Measurements from ENCODE around the gene LOC128125822.
"Not testable (repeated sequence)": the region's sequence is repeated elsewhere in the genome, so short reads cannot be mapped to it uniquely, and the experiment has no call there.

The LOC128125822 gene

DNA sequence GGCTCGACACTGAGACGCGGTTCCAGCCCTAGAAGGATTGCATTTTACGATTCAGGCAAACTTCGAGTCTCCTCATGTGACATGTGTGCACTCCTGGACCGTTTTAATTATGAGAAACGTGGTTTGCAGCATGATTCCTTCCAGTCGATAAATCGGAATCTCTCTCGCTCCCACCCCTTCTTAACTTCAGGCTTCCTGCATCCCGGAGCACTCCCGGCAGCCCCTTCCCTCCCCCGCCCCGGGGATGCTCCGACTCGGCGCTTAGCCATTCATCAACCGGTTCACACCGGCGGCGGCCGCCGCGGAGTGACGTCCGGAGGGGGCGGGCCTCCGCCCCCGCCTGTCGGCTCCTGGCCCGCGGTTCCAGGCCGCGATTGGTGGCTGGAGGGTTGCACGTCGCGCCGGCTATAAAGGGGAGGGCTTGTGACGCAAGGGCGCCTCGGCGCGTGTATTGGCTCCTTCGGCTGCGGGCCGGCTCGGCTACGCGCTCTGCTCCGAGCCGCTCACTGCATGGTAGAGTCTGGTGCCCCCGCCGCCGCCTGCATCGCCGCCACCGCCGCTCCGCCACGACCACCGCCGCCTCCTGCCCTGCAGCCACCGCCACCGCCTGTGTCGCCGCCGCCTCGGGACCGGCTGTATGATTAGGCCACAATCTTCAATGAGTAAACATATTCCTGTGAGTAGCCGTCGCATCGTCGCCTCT lies at the start of gene LOC128125822, which contains the start of gene PTP4A1:
Gene LOC128125822, plus strand, starts transcription at position 437 of the 703 bp plus-strand sequence.
Gene PTP4A1, plus strand, starts transcription at position 437 of the 703 bp plus-strand sequence. CDS start 4,401 bp downstream, outside the sequence.
- intact Hi-C loops (cut with DNase I; ENCODE audit: low total_unique reads) = no loop called here
- TF ChIP-seq POLR2A (IDR thresholded peaks at IDR 0.05) = peak; percentile 95
- peak; percentile 79 to 96 (median 90) for TF ChIP-seq POLR2AphosphoS5 (IDR thresholded peaks at IDR 0.05)
- TF ChIP-seq, protein P1, sequence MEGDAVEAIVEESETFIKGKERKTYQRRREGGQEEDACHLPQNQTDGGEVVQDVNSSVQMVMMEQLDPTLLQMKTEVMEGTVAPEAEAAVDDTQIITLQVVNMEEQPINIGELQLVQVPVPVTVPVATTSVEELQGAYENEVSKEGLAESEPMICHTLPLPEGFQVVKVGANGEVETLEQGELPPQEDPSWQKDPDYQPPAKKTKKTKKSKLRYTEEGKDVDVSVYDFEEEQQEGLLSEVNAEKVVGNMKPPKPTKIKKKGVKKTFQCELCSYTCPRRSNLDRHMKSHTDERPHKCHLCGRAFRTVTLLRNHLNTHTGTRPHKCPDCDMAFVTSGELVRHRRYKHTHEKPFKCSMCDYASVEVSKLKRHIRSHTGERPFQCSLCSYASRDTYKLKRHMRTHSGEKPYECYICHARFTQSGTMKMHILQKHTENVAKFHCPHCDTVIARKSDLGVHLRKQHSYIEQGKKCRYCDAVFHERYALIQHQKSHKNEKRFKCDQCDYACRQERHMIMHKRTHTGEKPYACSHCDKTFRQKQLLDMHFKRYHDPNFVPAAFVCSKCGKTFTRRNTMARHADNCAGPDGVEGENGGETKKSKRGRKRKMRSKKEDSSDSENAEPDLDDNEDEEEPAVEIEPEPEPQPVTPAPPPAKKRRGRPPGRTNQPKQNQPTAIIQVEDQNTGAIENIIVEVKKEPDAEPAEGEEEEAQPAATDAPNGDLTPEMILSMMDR (IDR thresholded peaks at IDR 0.05) = peak in 1 of 3 donors; percentile 2
- peak; percentile 97 for DNase-seq (ENCODE audit: low spot score in 2 of 2)

DNA sequence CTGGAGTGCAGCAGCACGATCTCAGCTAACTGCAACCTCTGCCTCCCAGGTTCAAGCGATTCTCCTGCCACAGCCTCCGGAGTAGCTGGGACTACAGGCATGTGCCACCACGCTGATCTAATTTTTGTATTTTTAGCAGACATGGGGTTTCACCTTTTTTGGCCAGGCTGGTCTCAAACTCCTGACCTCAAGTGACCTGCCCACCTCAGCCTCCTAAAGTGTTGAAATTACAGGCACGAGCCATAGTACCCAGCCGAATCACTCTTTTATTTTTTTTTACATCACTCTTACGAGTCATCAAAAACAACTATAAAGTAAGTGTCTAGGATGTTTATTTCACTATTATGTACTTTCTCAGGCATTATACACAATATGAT lies 49.4 kb upstream of the LOC128125822 start:
- DNase-seq (ENCODE audit: low spot score in 2 of 2); H3K27me3 ChIP-seq; H3K27ac ChIP-seq; intact Hi-C loops (cut with DNase I; ENCODE audit: low total_unique reads); H3K36me3 ChIP-seq; H3K4me3 ChIP-seq; H3K9me3 ChIP-seq; H3K4me1 ChIP-seq: not testable (repeated sequence)

More for the DNA sequence above, at the start of gene LOC128125822, which contains the start of gene PTP4A1:
- H3K36me3 ChIP-seq = no peaks in the 10 kb centered on the region
- no peaks in the 10 kb centered on the region for H3K9me3 ChIP-seq
- no peaks in the 10 kb centered on the region for H3K27me3 ChIP-seq
- peak within 1 kb of the TSS; percentile 100 for H3K27ac ChIP-seq
- H3K4me3 ChIP-seq = peak within 1 kb of the TSS; percentile 92 to 96 (median 95)
- H3K4me1 ChIP-seq = no peaks in the 10 kb centered on the region

DNA sequence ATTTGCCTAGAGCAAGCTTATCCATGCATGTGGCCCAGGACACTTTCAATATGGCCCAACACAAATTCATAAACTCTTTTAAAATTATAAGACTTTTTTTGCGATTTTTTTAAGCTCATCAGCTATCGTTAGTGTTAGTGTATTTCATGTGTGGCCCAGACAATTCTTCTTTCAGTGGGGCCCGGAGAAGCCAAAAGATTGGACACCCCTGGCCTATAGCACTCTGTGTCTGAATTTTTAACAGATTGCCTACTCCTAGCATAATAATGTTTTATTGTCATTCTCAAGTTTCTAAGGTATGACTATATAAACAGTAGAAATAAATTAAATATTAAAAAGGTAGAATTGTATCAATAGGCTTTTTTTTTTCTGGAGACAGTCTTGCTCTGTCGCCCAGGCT lies 48.6 kb upstream of the LOC128125822 start:
- no peaks in the 10 kb centered on the region for H3K27me3 ChIP-seq
- no peak for DNase-seq (ENCODE audit: low spot score in 2 of 2)
- intact Hi-C loops (cut with DNase I; ENCODE audit: low total_unique reads) = no loop called here
- H3K27ac ChIP-seq = no peak overlapping the region
- no peaks in the 10 kb centered on the region for H3K4me1 ChIP-seq
- no peaks in the 10 kb centered on the region for H3K36me3 ChIP-seq
- H3K9me3 ChIP-seq = no peaks in the 10 kb centered on the region
- TF ChIP-seq, protein P1 (IDR thresholded peaks at IDR 0.05) = no peak
- TF ChIP-seq POLR2AphosphoS5 (IDR thresholded peaks at IDR 0.05) = no peak
- no peak for TF ChIP-seq POLR2A (IDR thresholded peaks at IDR 0.05)
- H3K4me3 ChIP-seq = no peak overlapping the region

DNA sequence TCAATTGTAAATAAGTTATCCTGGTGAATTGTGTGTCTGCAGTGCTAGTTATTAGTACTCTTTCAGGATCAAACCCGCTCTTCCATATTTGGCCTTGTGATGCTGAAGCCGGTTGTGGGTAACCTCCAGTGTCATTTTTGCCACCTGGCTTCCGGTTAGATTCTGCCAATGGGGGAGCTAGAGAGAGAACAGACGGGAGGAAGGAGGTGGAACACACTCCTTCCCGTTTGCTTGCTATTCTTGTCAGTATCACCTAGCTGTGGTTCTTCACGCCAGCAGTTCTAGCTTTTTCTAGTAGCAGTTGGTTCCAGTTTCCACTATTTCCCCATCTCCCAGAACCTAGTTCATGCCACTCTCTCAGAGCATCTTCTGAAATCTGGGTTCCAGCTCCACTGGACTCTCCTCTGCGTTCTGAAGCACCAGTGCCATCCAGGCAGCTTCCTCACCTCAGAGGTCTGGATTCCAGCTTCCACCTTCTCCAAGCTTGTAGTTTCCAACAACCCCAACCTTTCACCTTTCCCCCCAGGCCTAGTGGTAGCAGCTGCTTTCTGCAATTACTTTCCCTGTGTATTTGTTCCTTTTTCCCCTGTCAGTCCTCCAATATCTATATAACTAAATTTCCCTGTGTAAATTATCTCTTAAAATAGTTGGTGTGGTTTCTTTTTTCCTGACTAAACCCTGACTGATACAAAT lies 46.9 kb upstream of the LOC128125822 start:
- TF ChIP-seq POLR2AphosphoS5 (IDR thresholded peaks at IDR 0.05) (no peak), POLR2A (IDR thresholded peaks at IDR 0.05) (no peak)
- TF ChIP-seq, protein P1 (IDR thresholded peaks at IDR 0.05) = no peak
- Histone ChIP-seq H3K27ac (no peak overlapping the region), H3K27me3 (no peaks in the 10 kb centered on the region), H3K4me1 (no peaks in the 10 kb centered on the region), H3K9me3 (no peaks in the 10 kb centered on the region), H3K4me3 (no peak overlapping the region), H3K36me3 (no peaks in the 10 kb centered on the region)
- intact Hi-C loops (cut with DNase I; ENCODE audit: low total_unique reads) = no loop called here
- no peak for DNase-seq (ENCODE audit: low spot score in 2 of 2)

DNA sequence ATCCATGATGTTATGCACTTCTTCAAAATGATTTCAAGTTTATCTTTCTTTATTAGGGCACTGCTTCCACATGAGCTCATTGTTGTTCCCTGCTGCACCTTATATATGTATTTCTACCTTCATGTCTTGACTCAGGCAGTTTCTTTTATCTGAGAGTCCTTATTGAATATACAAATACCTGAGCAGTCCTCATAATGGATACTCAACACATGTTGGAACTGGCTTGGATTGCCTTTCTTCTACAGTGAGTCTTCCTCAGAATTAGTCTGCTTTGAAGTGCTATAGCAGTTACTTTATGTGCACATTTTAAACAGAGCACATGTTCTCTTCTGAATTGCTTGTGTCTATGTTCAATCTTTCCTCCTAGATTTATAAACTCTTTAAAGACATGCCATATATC lies 45.3 kb upstream of the LOC128125822 start:
- H3K4me3 ChIP-seq = no peak overlapping the region

More for the DNA sequence above, 45.3 kb upstream of the LOC128125822 start:
- TF ChIP-seq, protein P1 (IDR thresholded peaks at IDR 0.05) = no peak
- TF ChIP-seq POLR2A (IDR thresholded peaks at IDR 0.05) = no peak
- no peak for TF ChIP-seq POLR2AphosphoS5 (IDR thresholded peaks at IDR 0.05)
- DNase-seq (ENCODE audit: low spot score in 2 of 2) = no peak
- intact Hi-C loops (cut with DNase I; ENCODE audit: low total_unique reads) = no loop called here
- Histone ChIP-seq H3K27ac (no peak overlapping the region), H3K4me1 (no peaks in the 10 kb centered on the region), H3K9me3 (no peaks in the 10 kb centered on the region), H3K27me3 (no peaks in the 10 kb centered on the region), H3K36me3 (no peaks in the 10 kb centered on the region)
